ENCODE measurements around the gene AGR2. TPM values are rescaled to one million over a fixed set of nuclear protein-coding genes. Genes with fewer than 3 reads are reported as not detected.

Gene AGR2
- total and polyA plus RNA-seq, 2 of the 4 experiments (the other 2 are of a cell fraction), result not detected

- Histone ChIP-seq H3K9me3 (ENCODE audit: control insufficient read depth, insufficient read depth, low read length) (no peaks in the 10 kb centered on the region), H3K9me1 (ENCODE audit: insufficient read depth, low read length) (no peaks in the 10 kb centered on the region), H3K27ac (ENCODE audit: insufficient read depth, low read length) (no peak overlapping the region), H3K4me1 (ENCODE audit: control insufficient read depth, insufficient read depth, low read length) (peaks cover 3% of the 10 kb centered on the region), H2AK9ac (replicated peaks; ENCODE audit: low read depth, low read length, poor library complexity) (no peak overlapping the region), H3K56ac (ENCODE audit: extremely low read depth, insufficient read depth, low read length) (no peak overlapping the region), H3K9ac (ENCODE audit: low read depth, low read length) (no peak overlapping the region), H3K79me1 (ENCODE audit: low read depth in 1 of 2, low read length in 2 of 2) (no peaks in the 10 kb centered on the region), H3K27me3 (ENCODE audit: control insufficient read depth, insufficient read depth, low read length) (peaks cover 2% of the 10 kb centered on the region; the same call in 1 of the 2 replicates), H3K4me3 (ENCODE audit: insufficient read depth, low read depth, low read length) (no peak overlapping the region), H3K14ac (replicated peaks; ENCODE audit: low read depth, low read length) (no peak overlapping the region), H4K91ac (ENCODE audit: insufficient read depth, low read depth, low read length) (no peak overlapping the region), H3K36me3 (ENCODE audit: control insufficient read depth, insufficient read depth, low read length) (no peaks in the 10 kb centered on the region), H4K8ac (ENCODE audit: low read depth in 2 of 2, low read length in 2 of 2) (no peak overlapping the region), H3K4ac (ENCODE audit: low read depth, low read length) (no peak overlapping the region), H2AK5ac (ENCODE audit: low read depth, low read length) (no peak overlapping the region), H2BK20ac (ENCODE audit: low read depth, low read length) (no peak overlapping the region), H3K23ac (ENCODE audit: low read depth, low read length) (no peak overlapping the region), H3K4me2 (ENCODE audit: low read depth, low read length) (no peak overlapping the region), H2AFZ (replicated peaks; ENCODE audit: low read length, poor library complexity) (no peak overlapping the region), H4K20me1 (ENCODE audit: insufficient read depth, low read length) (no peaks in the 10 kb centered on the region), H2BK5ac (ENCODE audit: low read depth, low read length, poor library complexity, severe bottlenecking) (no peak overlapping the region), H2BK15ac (ENCODE audit: low read depth, low read length) (no peak overlapping the region), H3K18ac (ENCODE audit: low read depth, low read length) (no peak overlapping the region), H4K5ac (ENCODE audit: low read depth, low read length) (no peak overlapping the region), H2BK120ac (ENCODE audit: low read depth, low read length) (no peak overlapping the region)
- CTCF ChIA-PET, result interaction anchor here (0.6 kb wide), 1 partner anchor 1758 kb away, joined by 3 read pairs; no protein-coding TSS in a partner anchor
- dilution Hi-C loops (cut with HindIII; ENCODE audit: low sequenced_read_pairs, unreplicated experiment) (no loop called here), intact Hi-C loops (cut with micrococcal nuclease) (no loop called here), in situ Hi-C loops (cut with MboI; ENCODE audit: low sequenced_read_pairs) (no loop called here)
- TF ChIP-seq SMC3 (IDR thresholded peaks at IDR 0.05; ENCODE audit: low read depth, low read length) (no peak), ELK1 (IDR thresholded peaks at IDR 0.05; ENCODE audit: borderline replicate concordance, low read depth, low read length) (no peak), MXI1 (IDR thresholded peaks at IDR 0.05; ENCODE audit: borderline replicate concordance, low read depth, low read length) (no peak), RFX5 (IDR thresholded peaks at IDR 0.05; ENCODE audit: low read depth, low read length) (no peak), CEBPB (IDR thresholded peaks at IDR 0.05; ENCODE audit: low read depth, low read length) (no peak), BHLHE40 (IDR thresholded peaks at IDR 0.05; ENCODE audit: low read depth, low read length) (no peak), CHD1 (IDR thresholded peaks at IDR 0.05; ENCODE audit: low read depth, low read length) (no peak), MAFK (IDR thresholded peaks at IDR 0.05; ENCODE audit: low read depth, low read length) (no peak), NFE2L2 (IDR thresholded peaks at IDR 0.05; ENCODE audit: low read depth, low read length) (no peak), RAD21 (IDR thresholded peaks at IDR 0.05; ENCODE audit: low read length) (no peak), CTCF (conservative IDR thresholded peaks at IDR 0.05; ENCODE audit: low read depth, low read length) (no peak), MAZ (IDR thresholded peaks at IDR 0.05; ENCODE audit: borderline replicate concordance, low read depth, low read length) (no peak), USF2 (IDR thresholded peaks at IDR 0.05; ENCODE audit: low read depth, low read length) (no peak), RCOR1 (IDR thresholded peaks at IDR 0.05; ENCODE audit: insufficient replicate concordance, low read length) (no peak), POLR2A (IDR thresholded peaks at IDR 0.05; ENCODE audit: low read depth, low read length) (no peak), FOS (IDR thresholded peaks at IDR 0.05; ENCODE audit: low read depth, low read length) (no peak)
- POLR2A ChIA-PET (ENCODE audit: unreplicated experiment), result no interaction called here
- no TSS peak for BruUV-seq (replicated peaks)
- DNase-seq (no peak), ATAC-seq (ENCODE audit: low read depth) (no peak)
- WGBS, 2 experiments (ENCODE audit: extremely low coverage in 2 of 2, insufficient read length in 1 of 2), result no CpG with 5 or more reads among the region's 2 CpGs
Measured at GRCh38 chr7:16851829-16852228, 47.0 kb upstream of the AGR2 start.
